Activated T-helper 2 cell treated with anti-CD3 and anti-CD28 coated beads, Interferon-gamma antibody, Interleukin-2, Interleukin-4, amounts not matched to agents 10 μg/mL and 5 μg/mL and 100 μg/mL, durations not matched to agents 14 hours and 24 hours and 36 hours (primary cell): ENCODE data around the gene CCDC184. TPM values are rescaled to one million over a fixed set of nuclear protein-coding genes. Genes with fewer than 3 reads are reported as not detected.
"Not testable (repeated sequence)": the region's sequence is repeated elsewhere in the genome, so short reads cannot be mapped to it uniquely, and the experiment has no call there.

Source experiments
- DNase-seq: peaks from one replicate; pipeline ENCODE4 v3.0.0; 2021; ENCODE audit warnings: low spot score
- H3K27ac Mint-ChIP-seq: one replicate; pipeline ENCODE4 v1.8.0; 2021; ENCODE audit warnings: mixed read lengths
- H3K27me3 Mint-ChIP-seq: one replicate; pipeline ENCODE4 v1.8.0; 2021; ENCODE audit warnings: low read depth, mixed read lengths
- H3K36me3 Mint-ChIP-seq: one replicate; pipeline ENCODE4 v1.8.0; 2021; ENCODE audit warnings: low read depth, mixed read lengths
- H3K4me1 Mint-ChIP-seq: one replicate; pipeline ENCODE4 v1.8.0; 2021; ENCODE audit warnings: low read depth, mixed read lengths
- H3K4me3 Mint-ChIP-seq: one replicate; pipeline ENCODE4 v1.8.0; 2021; ENCODE audit warnings: low read depth, mild to moderate bottlenecking, moderate library complexity, mixed read lengths
- H3K9me3 Mint-ChIP-seq: one replicate; pipeline ENCODE4 v1.8.0; 2021; ENCODE audit warnings: mixed read lengths
- intact Hi-C: fragments of 100-400 bp; cut with micrococcal nuclease; formaldehyde crosslinking; loops from one replicate; pipeline ENCODE4 v1.15.1; 2023
- total RNA-seq: library from RNA; stranded (reverse); gene quantifications from 2 replicates; pipeline ENCODE4 v1.2.3, GENCODE V29; 2022

CCDC184 gene
- 0.34 and 0.64 TPM in 2 replicates for total RNA-seq

- H3K36me3 Mint-ChIP-seq = no peaks in the 10 kb centered on the region
- DNase-seq = peak; percentile 72
- H3K4me1 Mint-ChIP-seq = peaks cover 18% of the 10 kb centered on the region
- H3K27ac Mint-ChIP-seq = no peak within 1 kb of the TSS
- intact Hi-C loops = loop anchor here (5.0 kb wide), 1 partner anchor 76 kb away; the partner anchor contains the start of gene SENP1
- H3K9me3 Mint-ChIP-seq = no peaks in the 10 kb centered on the region
- peak within 1 kb of the TSS; percentile 84 for H3K4me3 Mint-ChIP-seq
- peaks cover 61% of the 10 kb centered on the region for H3K27me3 Mint-ChIP-seq
These were observed at the start of gene CCDC184 for GRCh38 chr12:48183091-48183875. Gene CCDC184, plus strand, starts transcription at chr12:48183644. Its CDS starts 479 bp downstream, at chr12:48184123.

- no peak overlapping the region for H3K4me3 Mint-ChIP-seq
- no peak overlapping the region for H3K27ac Mint-ChIP-seq
- H3K9me3 Mint-ChIP-seq = no peaks in the 10 kb centered on the region
These were observed 48.4 kb upstream of the CCDC184 start for GRCh38 chr12:48135027-48135426.

GRCh38 chr12:48142818-48143674, 40.4 kb upstream of the CCDC184 start:
- Mint-ChIP-seq H3K27ac (no peak overlapping the region), H3K36me3 (peaks cover 52% of the 10 kb centered on the region)

More at GRCh38 chr12:48135027-48135426, 48.4 kb upstream of the CCDC184 start:
- Mint-ChIP-seq H3K36me3 (peaks cover 22% of the 10 kb centered on the region), H3K27me3 (no peaks in the 10 kb centered on the region), H3K4me1 (no peaks in the 10 kb centered on the region)
- no peak for DNase-seq
- intact Hi-C loops = no loop called here

GRCh38 chr12:48143898-48144297, 39.5 kb upstream of the CCDC184 start:
- Mint-ChIP-seq H3K27ac (no peak overlapping the region), H3K4me3 (no peak overlapping the region), H3K36me3 (peaks cover 57% of the 10 kb centered on the region), H3K27me3 (no peaks in the 10 kb centered on the region), H3K4me1 (peaks cover under 1% of the 10 kb centered on the region), H3K9me3 (no peaks in the 10 kb centered on the region)
- DNase-seq = no peak
- intact Hi-C loops = no loop called here

More at GRCh38 chr12:48142818-48143674, 40.4 kb upstream of the CCDC184 start:
- Mint-ChIP-seq H3K4me3 (no peak overlapping the region), H3K27me3 (no peaks in the 10 kb centered on the region), H3K9me3 (no peaks in the 10 kb centered on the region), H3K4me1 (no peaks in the 10 kb centered on the region)
- DNase-seq = no peak
- intact Hi-C loops = no loop called here

- no peaks in the 10 kb centered on the region for H3K27me3 Mint-ChIP-seq
- intact Hi-C loops = no loop called here
- no peak overlapping the region for H3K4me3 Mint-ChIP-seq
- H3K4me1 Mint-ChIP-seq = peaks cover 1% of the 10 kb centered on the region
- no peak for DNase-seq
- H3K27ac Mint-ChIP-seq = no peak overlapping the region
- no peaks in the 10 kb centered on the region for H3K9me3 Mint-ChIP-seq
- H3K36me3 Mint-ChIP-seq = peaks cover 72% of the 10 kb centered on the region
These were observed 37.5 kb upstream of the CCDC184 start for GRCh38 chr12:48145981-48146380.

GRCh38 chr12:48151103-48151771, 32.2 kb upstream of the CCDC184 start:
- Mint-ChIP-seq H3K36me3 (peaks cover 62% of the 10 kb centered on the region), H3K4me3 (no peak overlapping the region), H3K27ac (no peak overlapping the region), H3K9me3 (no peaks in the 10 kb centered on the region), H3K27me3 (no peaks in the 10 kb centered on the region), H3K4me1 (peaks cover 8% of the 10 kb centered on the region)
- intact Hi-C loops = no loop called here
- DNase-seq = no peak

GRCh38 chr12:48155786-48156185, 27.7 kb upstream of the CCDC184 start:
- intact Hi-C loops = loop anchor here (2.0 to 5.0 kb wide), 4 partner anchors 37 to 448 kb away; partner anchors contain the start of genes HDAC7, PFKM and RPAP3
- not testable (repeated sequence) for H3K27ac Mint-ChIP-seq, DNase-seq, H3K27me3 Mint-ChIP-seq, H3K9me3 Mint-ChIP-seq
- H3K4me3 Mint-ChIP-seq = peak overlapping the region; percentile 86
- peaks cover 25% of the 10 kb centered on the region for H3K36me3 Mint-ChIP-seq
- H3K4me1 Mint-ChIP-seq = peaks cover 18% of the 10 kb centered on the region

GRCh38 chr12:48156652-48157017, 26.8 kb upstream of the CCDC184 start:
- intact Hi-C loops = loop anchor here (1.0 to 5.0 kb wide), 7 partner anchors 26 to 449 kb away; partner anchors contain the start of genes HDAC7, PFKM, RPAP3 and SENP1
- peak overlapping the region; percentile 88 for H3K27ac Mint-ChIP-seq
- H3K4me3 Mint-ChIP-seq = peak overlapping the region; percentile 86
- no peaks in the 10 kb centered on the region for H3K9me3 Mint-ChIP-seq
- H3K4me1 Mint-ChIP-seq = peaks cover 18% of the 10 kb centered on the region
- peaks cover 21% of the 10 kb centered on the region for H3K36me3 Mint-ChIP-seq
- no peak for DNase-seq
- no peaks in the 10 kb centered on the region for H3K27me3 Mint-ChIP-seq

- Mint-ChIP-seq H3K27ac (peak within 1 kb of the TSS; percentile 88), H3K4me3 (peak within 1 kb of the TSS; percentile 86), H3K4me1 (peaks cover 18% of the 10 kb centered on the region), H3K36me3 (peaks cover 16% of the 10 kb centered on the region), H3K9me3 (no peaks in the 10 kb centered on the region), H3K27me3 (peaks cover 2% of the 10 kb centered on the region)
- intact Hi-C loops = loop anchor here (1.0 to 5.0 kb wide), 7 partner anchors 25 to 450 kb away; partner anchors contain the start of genes HDAC7, PFKM, RPAP3 and SENP1
- DNase-seq = peak; percentile 99
These were observed 26.2 kb upstream of the CCDC184 start, which contains the start of gene ASB8 for GRCh38 chr12:48157018-48157888. Gene ASB8, minus strand, starts transcription at chr12:48157515. Its CDS starts 4,019 bp downstream, at chr12:48153496.

GRCh38 chr12:48157889-48158370, 25.5 kb upstream of the CCDC184 start:
- Mint-ChIP-seq H3K27ac (peak overlapping the region; percentile 88), H3K9me3 (no peaks in the 10 kb centered on the region), H3K4me1 (peaks cover 16% of the 10 kb centered on the region), H3K36me3 (peaks cover 10% of the 10 kb centered on the region), H3K4me3 (peak overlapping the region; percentile 86), H3K27me3 (peaks cover 3% of the 10 kb centered on the region)
- intact Hi-C loops = loop anchor here (1.0 to 5.0 kb wide), 7 partner anchors 24 to 451 kb away; partner anchors contain the start of genes HDAC7, PFKM, RPAP3 and SENP1
- no peak for DNase-seq

GRCh38 chr12:48160046-48160445, 23.4 kb upstream of the CCDC184 start:
- intact Hi-C loops = no loop called here
- Mint-ChIP-seq H3K4me1 (peaks cover 13% of the 10 kb centered on the region), H3K27ac (no peak overlapping the region), H3K36me3 (no peaks in the 10 kb centered on the region), H3K9me3 (no peaks in the 10 kb centered on the region), H3K4me3 (no peak overlapping the region), H3K27me3 (peaks cover 12% of the 10 kb centered on the region)
- DNase-seq = no peak
